Mesothelial cell of epicardium (in vitro differentiated cells): ENCODE results near the gene PSME2. TPM values are rescaled to one million over a fixed set of nuclear protein-coding genes. Genes with fewer than 3 reads are reported as not detected.

Experiments
- DNase-seq, 2 experiments: peaks; one replicate each; pipeline ENCODE4 v3.0.0; 2021; ENCODE audit warnings: low spot score in 2 of 2; ENCODE audit not compliant: unreplicated experiment in 2 of 2
- H3K27ac Mint-ChIP-seq: 2 replicates; pipeline ENCODE4 v1.8.0; 2021; ENCODE audit warnings: mixed read lengths
- H3K27me3 Mint-ChIP-seq: 2 replicates; pipeline ENCODE4 v1.8.0; 2021; ENCODE audit warnings: low read depth, mixed read lengths
- H3K36me3 Mint-ChIP-seq: 2 replicates; pipeline ENCODE4 v1.8.0; 2021; ENCODE audit warnings: mixed read lengths
- H3K4me1 Mint-ChIP-seq: 2 replicates; pipeline ENCODE4 v1.8.0; 2021; ENCODE audit warnings: mixed read lengths
- H3K4me3 Mint-ChIP-seq: 2 replicates; pipeline ENCODE4 v1.8.0; 2021; ENCODE audit warnings: mild to moderate bottlenecking, moderate library complexity, mixed read lengths
- H3K9me3 Mint-ChIP-seq: 2 replicates; pipeline ENCODE4 v1.8.0; 2021; ENCODE audit warnings: mixed read lengths
- CTCF ChIP-seq: fragments of 200-600 bp; sonication (generic); IDR thresholded peaks from one replicate; pipeline ENCODE4 v1.5.0; 2021; ENCODE audit warnings: antibody characterized with exemption; ENCODE audit not compliant: unreplicated experiment
- total RNA-seq: library from RNA; stranded (reverse); gene quantifications from 3 replicates; pipeline ENCODE4 v1.2.1, GENCODE V29; 2021

PSME2 gene
- total RNA-seq, 1 donor from 2014 or later, result 148 TPM

- no peaks in the 10 kb centered on the region for H3K9me3 Mint-ChIP-seq
These were observed 48.0 kb downstream of the PSME2 start for GRCh38 chr14:24098229-24098926.

GRCh38 chr14:24096545-24097181 is 49.7 kb downstream of the PSME2 start:
- Mint-ChIP-seq H3K4me3 (no peak overlapping the region), H3K27me3 (no peaks in the 10 kb centered on the region), H3K4me1 (peaks cover 20% of the 10 kb centered on the region), H3K9me3 (no peaks in the 10 kb centered on the region), H3K27ac (no peak overlapping the region), H3K36me3 (no peaks in the 10 kb centered on the region)
- TF ChIP-seq CTCF, result no peak
- no peak for DNase-seq

More at GRCh38 chr14:24098229-24098926, 48.0 kb downstream of the PSME2 start:
- TF ChIP-seq CTCF, result no peak
- no peaks in the 10 kb centered on the region for H3K27me3 Mint-ChIP-seq
- no peak for DNase-seq
- peaks cover 9% of the 10 kb centered on the region for H3K36me3 Mint-ChIP-seq
- no peak overlapping the region for H3K27ac Mint-ChIP-seq
- no peak overlapping the region for H3K4me3 Mint-ChIP-seq
- H3K4me1 Mint-ChIP-seq, result peaks cover 17% of the 10 kb centered on the region

GRCh38 chr14:24095271-24096068 is 50.9 kb downstream of the PSME2 start:
- Mint-ChIP-seq H3K4me1 (peaks cover 22% of the 10 kb centered on the region), H3K9me3 (no peaks in the 10 kb centered on the region), H3K4me3 (peak overlapping the region; percentile 81), H3K27me3 (no peaks in the 10 kb centered on the region), H3K36me3 (no peaks in the 10 kb centered on the region), H3K27ac (peak overlapping the region; percentile 75)
- no peak for TF ChIP-seq CTCF
- no peak for DNase-seq

- Mint-ChIP-seq H3K9me3 (no peaks in the 10 kb centered on the region), H3K4me1 (peaks cover 22% of the 10 kb centered on the region), H3K36me3 (no peaks in the 10 kb centered on the region), H3K4me3 (peak overlapping the region; percentile 81), H3K27me3 (no peaks in the 10 kb centered on the region), H3K27ac (peak overlapping the region; percentile 75)
- DNase-seq, result no peak
- TF ChIP-seq CTCF, result no peak
These were observed 51.6 kb downstream of the PSME2 start for GRCh38 chr14:24094841-24095270.

GRCh38 chr14:24093901-24094840 is 52.2 kb downstream of the PSME2 start, which contains the start of gene PCK2:
Gene PCK2 (plus strand): TSS chr14:24094311. CDS start chr14:24094406, 95 bp downstream.
- TF ChIP-seq CTCF, result no peak
- H3K36me3 Mint-ChIP-seq, result no peaks in the 10 kb centered on the region
- H3K27me3 Mint-ChIP-seq, result no peaks in the 10 kb centered on the region
- H3K4me1 Mint-ChIP-seq, result peaks cover 22% of the 10 kb centered on the region
- H3K9me3 Mint-ChIP-seq, result no peaks in the 10 kb centered on the region
- peak within 1 kb of the TSS; percentile 81 for H3K4me3 Mint-ChIP-seq
- peak; percentile 61 to 73 for DNase-seq
- peak within 1 kb of the TSS; percentile 75 for H3K27ac Mint-ChIP-seq
